ENCODE data around the gene SAMHD1. TPM values are rescaled to one million over a fixed set of nuclear protein-coding genes. Genes with fewer than 3 reads are reported as not detected.

SAMHD1 gene
- total and polyA plus RNA-seq, 9 of the 15 experiments (the other 6 are each of a cell fraction or from before 2014, with no cell fraction given), result 6.8 to 20.4 (median 14.8) TPM

- Histone ChIP-seq H3K79me2 (ENCODE audit: control insufficient read depth, insufficient read depth, low read length) (no peaks in the 10 kb centered on the region), H3K4me2 (ENCODE audit: insufficient read depth, low read length) (no peak overlapping the region), H3K9ac (ENCODE audit: insufficient read depth in 1 of 2, low read depth in 2 of 2, low read length in 2 of 2) (peak overlapping the region in 1 of 2 experiments; percentile 54; a peak in 2 of 4 replicates), H3K9me3 (replicated peaks; ENCODE audit: control insufficient read depth, insufficient read depth, low read depth, low read length) (no peaks in the 10 kb centered on the region), H3K36me3 (ENCODE audit: control insufficient read depth, insufficient read depth, low read length) (peaks cover 5% of the 10 kb centered on the region; the same call in 2 of the 3 replicates), H3K4me1 (replicated peaks in 1 of 2; ENCODE audit: control insufficient read depth in 2 of 2, insufficient read depth in 2 of 2, low read length in 2 of 2) (peaks cover 0 to 13% of the 10 kb centered on the region in 2 experiments; a peak in 3 of 5 replicates), H3K9me1 (ENCODE audit: control insufficient read depth, insufficient read depth, low read length) (no peaks in the 10 kb centered on the region), H3K27me3 (ENCODE audit: control insufficient read depth in 2 of 2, insufficient read depth in 2 of 2, low read length in 2 of 2) (no peaks in the 10 kb centered on the region), H3K27ac (ENCODE audit: extremely low read depth, low read depth, low read length) (no peak overlapping the region), H2AFZ (ENCODE audit: low read depth, low read length) (no peak overlapping the region), H3K4me3 (no peak overlapping the region), H4K20me1 (replicated peaks; ENCODE audit: control insufficient read depth, insufficient read depth, low read length) (peaks cover 5% of the 10 kb centered on the region; the same call in 1 of the 2 replicates)
- ATAC-seq (no peak), DNase-seq (ENCODE audit: extremely low read depth in 1 of 4, low spot score in 3 of 4) (no peak), FAIRE-seq (no peak)
- ChIA-PET POLR2A (interaction anchor here (0.7 kb wide), 1 partner anchor 125 kb away, joined by 3 read pairs; no protein-coding TSS in a partner anchor), CTCF (ENCODE audit: low intra/inter-chr PET ratio) (no interaction called here)
- no TSS peak for BruUV-seq (replicated peaks)
- in situ Hi-C loops (cut with MboI) (no loop called here), intact Hi-C loops (cut with micrococcal nuclease) (loop anchor here (5.0 kb wide), 1 partner anchor 277 kb away; no protein-coding TSS in a partner anchor)
- 74% methylated on average over 15 of the region's 15 CpGs for WGBS (ENCODE audit: insufficient coverage, low coverage, missing lambda C conversion rate)
- TF ChIP-seq ARNT (IDR thresholded peaks at IDR 0.05) (no peak), PREB (CRISPR knock-in tag; IDR thresholded peaks at IDR 0.05) (no peak), REST (IDR thresholded peaks at IDR 0.05; ENCODE audit: borderline replicate concordance) (no peak), REST (CRISPR knock-in tag; IDR thresholded peaks at IDR 0.05; ENCODE audit: low read depth) (no peak), ZNF316 (IDR thresholded peaks at IDR 0.05) (peak; percentile 32), TRIM25 (IDR thresholded peaks at IDR 0.05; ENCODE audit: borderline replicate concordance) (no peak), RBM25 (IDR thresholded peaks at IDR 0.05; ENCODE audit: low read depth, low read length, severe bottlenecking) (no peak), THAP12 (CRISPR knock-in tag; IDR thresholded peaks at IDR 0.05) (no peak)
Measured at GRCh38 chr20:36888880-36889516, 62.5 kb downstream of the SAMHD1 start.

Data from K562 (cell line).